Suprapubic skin (tissue), 4 donors: ENCODE results near the gene BRD2. TPM values are rescaled to one million over a fixed set of nuclear protein-coding genes. Genes with fewer than 3 reads are reported as not detected.

Experiments used
- total RNA-seq, 4 donors: library from RNA; depleted of rRNA; stranded (reverse); fragments of >200 nt; gene quantifications; one replicate each; pipeline ENCODE4 v1.1.0, GENCODE V29; 2016

The BRD2 gene
- total RNA-seq, 4 donors from 2014 or later: 145 to 246 (median 197) TPM

Other genes starting within 250 kb of the BRD2 start
- 10 to 100 TPM in 1 of 4 donors, 1 to 10 TPM in 3; 2.8 to 12.5 (median 5.5) TPM for gene HLA-DQA2, start 227.2 kb upstream of the BRD2 start, total RNA-seq
- gene HLA-DQB2, start 205.1 kb upstream of the BRD2 start, total RNA-seq: 10 to 100 TPM; 60.4 to 97.2 (median 80.9) TPM
- 1 to 10 TPM; 1.6 to 5.1 (median 2.7) TPM for gene HLA-DOB, start 151.6 kb upstream of the BRD2 start, total RNA-seq
- 10 to 100 TPM; 17.7 to 20.8 (median 20.1) TPM for gene TAP2, start 129.9 kb upstream of the BRD2 start, total RNA-seq
- 10 to 100 TPM; 43.6 to 62.7 (median 49.0) TPM for gene PSMB8, start 124.5 kb upstream of the BRD2 start, total RNA-seq
- gene TAP1, start 114.9 kb upstream of the BRD2 start, total RNA-seq: 100 to 1,000 TPM in 2 of 4 donors, 10 to 100 TPM in 2; 90.7 to 126 (median 101) TPM
- 10 to 100 TPM; 12.6 to 35.8 (median 19.1) TPM for gene PSMB9, start 114.4 kb upstream of the BRD2 start, total RNA-seq
- gene HLA-DMB, start 27.6 kb upstream of the BRD2 start, total RNA-seq: 10 to 100 TPM; 15.0 to 30.2 (median 18.1) TPM
- gene HLA-DMA, start 15.5 kb upstream of the BRD2 start, total RNA-seq: 10 to 100 TPM; 18.3 to 57.0 (median 24.2) TPM
- gene HLA-DOA, start 41.0 kb downstream of the BRD2 start, total RNA-seq: 10 to 100 TPM in 1 of 4 donors, 1 to 10 TPM in 3; 6.8 to 14.3 (median 8.0) TPM
- 100 to 1,000 TPM in 1 of 4 donors, 10 to 100 TPM in 3; 21.1 to 101 (median 91.3) TPM for gene HLA-DPA1, start 105.1 kb downstream of the BRD2 start, total RNA-seq
- 10 to 100 TPM; 23.7 to 76.6 (median 51.7) TPM for gene HLA-DPB1, start 107.4 kb downstream of the BRD2 start, total RNA-seq
- under 1 TPM; 0.21 to 0.97 (median 0.40) TPM for gene COL11A2, start 223.9 kb downstream of the BRD2 start, total RNA-seq
- 10 to 100 TPM; 18.6 to 47.9 (median 26.9) TPM for gene RXRB, start 232.1 kb downstream of the BRD2 start, total RNA-seq
- gene SLC39A7, start 232.3 kb downstream of the BRD2 start, total RNA-seq: 10 to 100 TPM; 29.3 to 46.3 (median 41.9) TPM
- gene HSD17B8, start 236.1 kb downstream of the BRD2 start, total RNA-seq: 10 to 100 TPM; 26.2 to 66.0 (median 50.5) TPM
- gene RING1, start 239.9 kb downstream of the BRD2 start, total RNA-seq: 10 to 100 TPM; 11.5 to 18.1 (median 14.9) TPM